Smooth muscle cell (in vitro differentiated cells): ENCODE results near the gene ISLR2. TPM values are rescaled to one million over a fixed set of nuclear protein-coding genes. Genes with fewer than 3 reads are reported as not detected.

Source experiments
- DNase-seq: peaks from one replicate; lab custom pipeline; 2025; ENCODE audit not compliant: unreplicated experiment; lab: John Stamatoyannopoulos, UW
- H2AFZ ChIP-seq: fragments of 200-600 bp; sonication (generic); 2 replicates; pipeline ENCODE4 v1.6.0; 2016; ENCODE audit warnings: antibody characterized with exemption, low read depth, mild to moderate bottlenecking
- H3F3A ChIP-seq: fragments of 200-600 bp; sonication (generic); 2 replicates; pipeline ENCODE4 v1.6.0; 2017; ENCODE audit warnings: antibody characterized with exemption, low read depth
- H3K27ac ChIP-seq: fragments of 200-600 bp; sonication (generic); 2 replicates; pipeline ENCODE4 v1.5.1; 2016; ENCODE audit warnings: low read depth, mild to moderate bottlenecking
- H3K27me3 ChIP-seq: fragments of 200-600 bp; sonication (generic); 2 replicates; pipeline ENCODE4 v1.6.1; 2016; ENCODE audit warnings: low read depth, mild to moderate bottlenecking
- H3K36me3 ChIP-seq: fragments of 200-600 bp; sonication (generic); 2 replicates; pipeline ENCODE4 v1.5.1; 2016; ENCODE audit warnings: low read depth
- H3K4me1 ChIP-seq: fragments of 200-600 bp; sonication (generic); 2 replicates; pipeline ENCODE4 v1.5.1; 2016; ENCODE audit warnings: low read depth
- H3K4me2 ChIP-seq: fragments of 200-600 bp; sonication (generic); 2 replicates; pipeline ENCODE4 v1.6.0; 2016; ENCODE audit warnings: mild to moderate bottlenecking
- H3K4me3 ChIP-seq: fragments of 200-600 bp; sonication (generic); 2 replicates; pipeline ENCODE4 v1.5.1; 2016; ENCODE audit warnings: mild to moderate bottlenecking
- H3K79me2 ChIP-seq: fragments of 200-600 bp; sonication (generic); 2 replicates; pipeline ENCODE4 v1.6.0; 2016; ENCODE audit warnings: low read depth, mild to moderate bottlenecking
- H3K9ac ChIP-seq: fragments of 200-600 bp; sonication (generic); 2 replicates; pipeline ENCODE4 v1.6.0; 2016; ENCODE audit warnings: low read depth
- H3K9me3 ChIP-seq: fragments of 200-600 bp; sonication (generic); replicated peaks from 2 replicates; pipeline ENCODE4 v1.5.1; 2016; ENCODE audit warnings: low read depth
- H4K20me1 ChIP-seq: fragments of 200-600 bp; sonication (generic); 2 replicates; pipeline ENCODE4 v1.6.0; 2016; ENCODE audit warnings: low read depth
- WGBS: methylation state at CpG from one replicate; pipeline ENCODE4 v1.1.7; 2016; ENCODE audit warnings: low lambda C conversion rate; 5-methylcytosine and 5-hydroxymethylcytosine counted together
- polyA plus RNA-seq: library from polyadenylated mRNA; unstranded; fragments of >200 nt; fragmentation: Nextera tagmentation; extraction: Ambion mirVana; gene quantifications from 2 replicates; pipeline ENCODE4 v1.2.1, GENCODE V29; 2016
- total RNA-seq: library from RNA; depleted of rRNA; stranded (reverse); fragments of >200 nt; gene quantifications from 2 replicates; pipeline ENCODE4 v1.2.3, GENCODE V29; 2014
- TF ChIP-seq, protein P1 (sequence below): fragments of 200-600 bp; sonication (generic); IDR thresholded peaks from 2 replicates; pipeline ENCODE4 v1.5.1; 2017; ENCODE audit warnings: borderline replicate concordance, mild to moderate bottlenecking, antibody characterized with exemption; ENCODE audit not compliant: insufficient read depth, poor library complexity, severe bottlenecking

ISLR2 gene
- total and polyA plus RNA-seq, 2 experiments from 2014 or later: 3.0 to 3.8 TPM

DNA sequence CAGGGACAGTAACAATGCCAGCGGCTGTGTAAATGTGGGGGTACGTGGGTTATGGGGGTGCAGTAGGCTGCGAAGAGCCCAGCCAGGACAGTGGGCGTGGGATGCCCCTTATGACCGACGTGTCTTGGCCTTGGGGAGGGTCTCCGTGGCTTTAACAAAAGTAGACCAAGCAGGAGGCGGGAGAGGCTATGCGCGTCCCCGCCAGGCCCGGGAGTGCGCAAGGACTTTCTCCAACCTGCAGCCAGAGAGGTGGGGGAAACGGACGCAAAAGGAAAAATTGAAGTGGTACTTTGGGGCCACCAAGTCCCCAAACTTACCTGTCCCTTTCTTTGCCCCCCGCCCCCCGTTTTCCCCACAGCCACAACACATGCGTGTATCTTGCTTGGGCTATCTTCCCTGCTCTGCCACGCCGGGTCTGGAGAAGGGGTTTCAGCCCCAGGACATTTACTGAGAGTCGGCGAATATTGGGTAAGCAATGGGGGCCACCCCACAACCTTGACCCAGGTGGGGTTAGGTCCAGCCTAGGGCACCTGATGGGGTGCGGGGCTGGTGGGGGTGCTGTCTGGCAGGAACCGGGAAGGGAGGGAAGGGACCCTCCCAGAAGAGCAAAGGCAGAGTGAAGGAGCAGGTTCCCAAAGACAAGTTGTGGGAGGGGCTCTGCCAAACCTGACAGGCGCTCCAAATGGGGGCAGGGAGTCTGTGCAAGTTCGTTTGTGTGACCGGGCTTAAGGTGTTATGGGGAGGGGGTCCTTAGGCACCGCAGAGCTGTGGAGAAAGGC, 652 bp downstream of the ISLR2 start:
- H3K4me1 ChIP-seq: peaks cover 57% of the 10 kb centered on the region
- H3K36me3 ChIP-seq: no peaks in the 10 kb centered on the region
- WGBS: 18% methylated on average over 26 of the region's 28 CpGs
- H4K20me1 ChIP-seq: no peaks in the 10 kb centered on the region
- no peak overlapping the region for H2AFZ ChIP-seq
- TF ChIP-seq, protein P1, sequence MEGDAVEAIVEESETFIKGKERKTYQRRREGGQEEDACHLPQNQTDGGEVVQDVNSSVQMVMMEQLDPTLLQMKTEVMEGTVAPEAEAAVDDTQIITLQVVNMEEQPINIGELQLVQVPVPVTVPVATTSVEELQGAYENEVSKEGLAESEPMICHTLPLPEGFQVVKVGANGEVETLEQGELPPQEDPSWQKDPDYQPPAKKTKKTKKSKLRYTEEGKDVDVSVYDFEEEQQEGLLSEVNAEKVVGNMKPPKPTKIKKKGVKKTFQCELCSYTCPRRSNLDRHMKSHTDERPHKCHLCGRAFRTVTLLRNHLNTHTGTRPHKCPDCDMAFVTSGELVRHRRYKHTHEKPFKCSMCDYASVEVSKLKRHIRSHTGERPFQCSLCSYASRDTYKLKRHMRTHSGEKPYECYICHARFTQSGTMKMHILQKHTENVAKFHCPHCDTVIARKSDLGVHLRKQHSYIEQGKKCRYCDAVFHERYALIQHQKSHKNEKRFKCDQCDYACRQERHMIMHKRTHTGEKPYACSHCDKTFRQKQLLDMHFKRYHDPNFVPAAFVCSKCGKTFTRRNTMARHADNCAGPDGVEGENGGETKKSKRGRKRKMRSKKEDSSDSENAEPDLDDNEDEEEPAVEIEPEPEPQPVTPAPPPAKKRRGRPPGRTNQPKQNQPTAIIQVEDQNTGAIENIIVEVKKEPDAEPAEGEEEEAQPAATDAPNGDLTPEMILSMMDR: no peak
- H3K4me3 ChIP-seq: peak overlapping the region; percentile 61
- no peaks in the 10 kb centered on the region for H3K9me3 ChIP-seq
- H3K79me2 ChIP-seq: no peaks in the 10 kb centered on the region
- no peak for DNase-seq
- peaks cover 72% of the 10 kb centered on the region for H3K27me3 ChIP-seq
- H3K4me2 ChIP-seq: peak overlapping the region; percentile 95
- peaks cover 6% of the 10 kb centered on the region for H3F3A ChIP-seq
- no peak overlapping the region for H3K9ac ChIP-seq
- H3K27ac ChIP-seq: no peak overlapping the region

DNA sequence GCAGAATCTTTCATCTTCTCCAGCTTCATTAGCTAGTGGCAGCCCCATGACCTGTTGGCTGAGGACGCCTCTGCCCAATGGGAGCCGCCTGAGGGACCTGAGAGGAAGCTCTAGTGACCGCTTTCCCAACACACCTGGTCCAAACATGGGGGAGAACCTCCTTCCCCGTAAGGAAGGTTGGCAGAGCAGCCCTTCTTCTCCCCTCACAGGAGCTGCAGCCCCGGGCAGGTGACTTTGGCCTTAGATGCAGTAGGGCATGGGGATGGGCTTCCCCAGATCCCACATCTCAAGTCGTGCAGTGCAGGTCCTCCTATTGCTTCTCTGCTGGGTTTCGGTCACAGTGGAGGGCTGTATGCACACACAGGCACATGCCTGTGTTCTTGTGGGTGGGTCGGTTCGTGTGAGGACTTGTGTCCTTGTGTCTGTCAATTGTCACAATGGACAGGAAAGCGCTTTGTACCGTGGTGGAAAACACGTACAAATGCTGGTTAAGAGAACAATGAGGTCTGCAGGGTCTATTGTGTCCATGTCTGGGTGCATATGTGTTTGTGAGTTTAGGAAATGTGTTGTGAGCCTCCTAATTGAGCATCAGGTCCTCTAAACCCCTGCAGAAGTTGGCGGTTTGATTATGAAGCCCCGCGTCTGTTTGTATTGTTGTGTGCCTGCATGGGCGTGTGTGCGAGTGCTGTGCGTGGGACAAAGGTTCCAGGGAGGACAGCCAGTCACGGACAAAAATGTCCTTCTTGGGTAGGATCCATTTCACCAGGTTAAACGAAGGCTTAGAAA, 1.4 kb downstream of the ISLR2 start:
- TF ChIP-seq, protein P1: no peak
- Histone ChIP-seq H3K4me3 (no peak overlapping the region), H4K20me1 (no peaks in the 10 kb centered on the region), H3F3A (peaks cover 9% of the 10 kb centered on the region), H3K9ac (no peak overlapping the region), H3K27me3 (peaks cover 72% of the 10 kb centered on the region), H3K4me2 (no peak overlapping the region), H3K36me3 (no peaks in the 10 kb centered on the region), H3K27ac (no peak overlapping the region), H3K9me3 (no peaks in the 10 kb centered on the region), H3K4me1 (peaks cover 61% of the 10 kb centered on the region), H3K79me2 (no peaks in the 10 kb centered on the region), H2AFZ (no peak overlapping the region)
- 42% methylated on average over 20 of the region's 20 CpGs for whole genome bisulfite sequencing
- DNase-seq: no peak

DNA sequence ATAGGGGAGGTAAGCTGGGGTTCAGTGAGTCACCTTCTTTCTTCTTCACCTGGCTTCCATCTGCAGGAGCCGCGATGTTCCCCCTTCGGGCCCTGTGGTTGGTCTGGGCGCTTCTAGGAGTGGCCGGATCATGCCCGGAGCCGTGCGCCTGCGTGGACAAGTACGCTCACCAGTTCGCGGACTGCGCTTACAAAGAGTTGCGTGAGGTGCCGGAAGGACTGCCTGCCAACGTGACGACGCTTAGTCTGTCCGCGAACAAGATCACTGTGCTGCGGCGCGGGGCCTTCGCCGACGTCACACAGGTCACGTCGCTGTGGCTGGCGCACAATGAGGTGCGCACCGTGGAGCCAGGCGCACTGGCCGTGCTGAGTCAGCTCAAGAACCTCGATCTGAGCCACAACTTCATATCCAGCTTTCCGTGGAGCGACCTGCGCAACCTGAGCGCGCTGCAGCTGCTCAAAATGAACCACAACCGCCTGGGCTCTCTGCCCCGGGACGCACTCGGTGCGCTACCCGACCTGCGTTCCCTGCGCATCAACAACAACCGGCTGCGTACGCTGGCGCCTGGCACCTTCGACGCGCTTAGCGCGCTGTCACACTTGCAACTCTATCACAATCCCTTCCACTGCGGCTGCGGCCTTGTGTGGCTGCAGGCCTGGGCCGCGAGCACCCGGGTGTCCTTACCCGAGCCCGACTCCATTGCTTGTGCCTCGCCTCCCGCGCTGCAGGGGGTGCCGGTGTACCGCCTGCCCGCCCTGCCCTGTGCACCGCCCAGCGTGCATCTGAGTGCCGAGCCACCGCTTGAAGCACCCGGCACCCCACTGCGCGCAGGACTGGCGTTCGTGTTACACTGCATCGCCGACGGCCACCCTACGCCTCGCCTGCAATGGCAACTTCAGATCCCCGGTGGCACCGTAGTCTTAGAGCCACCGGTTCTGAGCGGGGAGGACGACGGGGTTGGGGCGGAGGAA, 2.6 kb downstream of the ISLR2 start:
- Histone ChIP-seq H4K20me1 (no peaks in the 10 kb centered on the region), H3K36me3 (no peaks in the 10 kb centered on the region), H3K4me3 (no peak overlapping the region), H3K9me3 (no peaks in the 10 kb centered on the region), H3K27me3 (peaks cover 69% of the 10 kb centered on the region), H3K9ac (no peak overlapping the region), H3K27ac (no peak overlapping the region), H3F3A (peaks cover 13% of the 10 kb centered on the region), H3K79me2 (no peaks in the 10 kb centered on the region), H3K4me2 (no peak overlapping the region), H3K4me1 (peaks cover 58% of the 10 kb centered on the region), H2AFZ (no peak overlapping the region)
- 15% methylated on average over 89 of the region's 90 CpGs for WGBS
- no peak for DNase-seq
- TF ChIP-seq, protein P1: no peak
